Measurements from ENCODE around the gene SLC16A6. TPM values are rescaled to one million over a fixed set of nuclear protein-coding genes. Genes with fewer than 3 reads are reported as not detected.

Gene SLC16A6
- total RNA-seq, 1 experiment from 2014 or later, result 4.8 TPM

DNA sequence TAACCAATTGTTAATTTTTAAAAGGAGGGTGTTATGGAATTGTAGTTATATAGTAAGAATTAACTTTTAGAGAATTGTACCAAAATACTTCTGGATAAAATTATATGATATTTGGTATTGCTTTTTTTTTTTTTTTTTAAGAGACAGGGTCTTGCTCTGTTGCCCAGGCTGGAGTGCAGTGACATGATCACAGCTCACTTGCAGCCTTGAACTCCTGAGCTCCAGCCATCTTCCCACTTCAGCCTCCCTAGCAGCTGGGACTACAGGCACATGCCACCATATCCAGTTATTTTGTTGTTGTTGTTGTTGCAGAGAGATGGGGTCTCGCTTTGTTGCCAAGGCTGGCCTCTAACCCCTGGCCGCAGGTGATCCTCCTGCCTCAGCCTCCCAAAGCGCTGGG, 8.9 kb upstream of the SLC16A6 start (continued):
- TF ChIP-seq, protein P1, sequence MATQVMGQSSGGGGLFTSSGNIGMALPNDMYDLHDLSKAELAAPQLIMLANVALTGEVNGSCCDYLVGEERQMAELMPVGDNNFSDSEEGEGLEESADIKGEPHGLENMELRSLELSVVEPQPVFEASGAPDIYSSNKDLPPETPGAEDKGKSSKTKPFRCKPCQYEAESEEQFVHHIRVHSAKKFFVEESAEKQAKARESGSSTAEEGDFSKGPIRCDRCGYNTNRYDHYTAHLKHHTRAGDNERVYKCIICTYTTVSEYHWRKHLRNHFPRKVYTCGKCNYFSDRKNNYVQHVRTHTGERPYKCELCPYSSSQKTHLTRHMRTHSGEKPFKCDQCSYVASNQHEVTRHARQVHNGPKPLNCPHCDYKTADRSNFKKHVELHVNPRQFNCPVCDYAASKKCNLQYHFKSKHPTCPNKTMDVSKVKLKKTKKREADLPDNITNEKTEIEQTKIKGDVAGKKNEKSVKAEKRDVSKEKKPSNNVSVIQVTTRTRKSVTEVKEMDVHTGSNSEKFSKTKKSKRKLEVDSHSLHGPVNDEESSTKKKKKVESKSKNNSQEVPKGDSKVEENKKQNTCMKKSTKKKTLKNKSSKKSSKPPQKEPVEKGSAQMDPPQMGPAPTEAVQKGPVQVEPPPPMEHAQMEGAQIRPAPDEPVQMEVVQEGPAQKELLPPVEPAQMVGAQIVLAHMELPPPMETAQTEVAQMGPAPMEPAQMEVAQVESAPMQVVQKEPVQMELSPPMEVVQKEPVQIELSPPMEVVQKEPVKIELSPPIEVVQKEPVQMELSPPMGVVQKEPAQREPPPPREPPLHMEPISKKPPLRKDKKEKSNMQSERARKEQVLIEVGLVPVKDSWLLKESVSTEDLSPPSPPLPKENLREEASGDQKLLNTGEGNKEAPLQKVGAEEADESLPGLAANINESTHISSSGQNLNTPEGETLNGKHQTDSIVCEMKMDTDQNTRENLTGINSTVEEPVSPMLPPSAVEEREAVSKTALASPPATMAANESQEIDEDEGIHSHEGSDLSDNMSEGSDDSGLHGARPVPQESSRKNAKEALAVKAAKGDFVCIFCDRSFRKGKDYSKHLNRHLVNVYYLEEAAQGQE (IDR thresholded peaks at IDR 0.05; ENCODE audit: low read depth), result no peak

DNA sequence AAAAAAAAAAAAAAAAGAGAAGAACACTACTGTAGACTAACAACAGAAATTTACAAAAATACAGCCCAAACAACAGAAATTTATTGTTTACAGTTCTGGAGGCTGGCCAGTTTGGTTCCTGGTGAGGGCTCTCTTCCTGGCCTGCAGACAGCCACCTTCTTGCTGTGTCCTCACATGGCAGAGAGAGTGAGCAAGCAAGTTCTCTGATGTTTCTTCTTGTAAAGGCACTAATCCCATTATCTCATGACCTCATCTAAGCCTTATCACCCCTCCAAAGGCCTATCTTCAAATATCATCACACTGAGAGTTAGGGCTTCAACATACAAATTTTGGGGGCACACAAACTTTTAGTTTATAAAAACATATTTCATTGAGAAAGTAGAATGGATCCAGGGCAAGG, 7.7 kb upstream of the SLC16A6 start:
- ChIA-PET POLR2A (no interaction called here), CTCF (no interaction called here), RAD21 (ENCODE audit: low non-redundant PET in 1 of 2, low total read pairs in 2 of 2, uncharacterized antibody in 2 of 2, unreplicated experiment in 2 of 2) (no interaction called here)
- TF ChIP-seq, protein P2, sequence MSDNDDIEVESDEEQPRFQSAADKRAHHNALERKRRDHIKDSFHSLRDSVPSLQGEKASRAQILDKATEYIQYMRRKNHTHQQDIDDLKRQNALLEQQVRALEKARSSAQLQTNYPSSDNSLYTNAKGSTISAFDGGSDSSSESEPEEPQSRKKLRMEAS (IDR thresholded peaks at IDR 0.05), result no peak
- TF ChIP-seq RAD21 (IDR thresholded peaks at IDR 0.05; ENCODE audit: low read depth) (no peak), EZH2phosphoT487 (IDR thresholded peaks at IDR 0.05; ENCODE audit: borderline replicate concordance) (no peak), ZFX (IDR thresholded peaks at IDR 0.05) (no peak), FOSL1 (IDR thresholded peaks at IDR 0.05; ENCODE audit: low read depth) (no peak), TCF7L2 (IDR thresholded peaks at IDR 0.05; ENCODE audit: borderline replicate concordance, extremely low read depth, insufficient read depth, insufficient read length) (no peak), EZH2 (IDR thresholded peaks at IDR 0.05) (no peak), EGR1 (IDR thresholded peaks at IDR 0.05; ENCODE audit: low read depth) (no peak), CEBPB (IDR thresholded peaks at IDR 0.05; ENCODE audit: low read depth) (no peak), SIN3A (IDR thresholded peaks at IDR 0.05; ENCODE audit: low read depth) (no peak)
- TF ChIP-seq, protein P1 (IDR thresholded peaks at IDR 0.05; ENCODE audit: low read depth), result no peak
- no TSS peak for BruUV-seq (replicated peaks)
- Histone ChIP-seq H3K4me1 (ENCODE audit: control insufficient read depth in 1 of 2, insufficient read depth in 2 of 2, low read length in 2 of 2) (peaks cover 17 to 26% of the 10 kb centered on the region in 2 experiments), H3K4me2 (ENCODE audit: low read length) (no peak overlapping the region), H3K9ac (ENCODE audit: low read length) (no peak overlapping the region), H2AFZ (ENCODE audit: low read depth, low read length, poor library complexity, severe bottlenecking) (no peak overlapping the region), H3K27ac (ENCODE audit: low read depth, low read length) (no peak overlapping the region), H3K9me2 (ENCODE audit: insufficient read depth) (no peaks in the 10 kb centered on the region), H4K20me1 (ENCODE audit: insufficient read depth) (no peaks in the 10 kb centered on the region), H3K9me3 (ENCODE audit: control insufficient read depth in 1 of 2, insufficient read depth in 1 of 2, low read depth in 1 of 2, low read length in 2 of 2) (no peaks in the 10 kb centered on the region), H3K27me3 (ENCODE audit: insufficient read depth, low read length) (no peaks in the 10 kb centered on the region), H3K4me3 (replicated peaks in 1 of 2; ENCODE audit: low read depth in 1 of 2, low read length in 2 of 2) (no peak overlapping the region), H3K79me2 (ENCODE audit: insufficient read depth, low read length) (0 out of 2 replicates have a peak, but pooled peaks cover 7% of the 10 kb centered on the region), H3K36me3 (ENCODE audit: control insufficient read depth in 1 of 2, insufficient read depth in 2 of 2, low read length in 2 of 2) (no peaks in the 10 kb centered on the region)
- no peak for DNase-seq (ENCODE audit: low read depth, low spot score)
- no peak for ATAC-seq
- intact Hi-C loops (cut with micrococcal nuclease), result no loop called here
